Endodermal cell (in vitro differentiated cells): ENCODE results near the gene MBD4. TPM values are rescaled to one million over a fixed set of nuclear protein-coding genes. Genes with fewer than 3 reads are reported as not detected.

Experiments
- DNase-seq: peaks from one replicate; pipeline ENCODE4 v3.0.0-alpha.2; 2017
- H3K27ac ChIP-seq: 2 replicates; pipeline ENCODE4 v1.5.1; 2013; ENCODE audit warnings: mild to moderate bottlenecking, low read depth, low read length, moderate library complexity
- H3K27me3 ChIP-seq: 2 replicates; pipeline ENCODE4 v1.6.1; 2013; ENCODE audit warnings: mild to moderate bottlenecking, low read length, moderate library complexity; ENCODE audit not compliant: insufficient read depth, control insufficient read depth, poor library complexity, severe bottlenecking
- H3K36me3 ChIP-seq: 2 replicates; pipeline ENCODE4 v1.7.0; 2013; ENCODE audit warnings: mild to moderate bottlenecking, low read length, moderate library complexity; ENCODE audit not compliant: control insufficient read depth, insufficient read depth
- H3K4me1 ChIP-seq: one replicate; pipeline ENCODE4 v1.7.0; 2013; ENCODE audit warnings: low read length; ENCODE audit not compliant: control insufficient read depth, insufficient read depth
- H3K4me3 ChIP-seq: 2 replicates; pipeline ENCODE4 v1.5.1; 2013; ENCODE audit warnings: mild to moderate bottlenecking, low read length, moderate library complexity
- H3K9ac ChIP-seq: 2 replicates; pipeline ENCODE4 v1.6.1; 2013; ENCODE audit warnings: mild to moderate bottlenecking, low read length, moderate library complexity; ENCODE audit not compliant: poor library complexity, severe bottlenecking; ENCODE audit errors: extremely low read depth
- H3K9me3 ChIP-seq: 2 replicates; pipeline ENCODE4 v1.6.1; 2013; ENCODE audit warnings: mild to moderate bottlenecking, low read length, moderate library complexity; ENCODE audit not compliant: control insufficient read depth
- H3K27ac Mint-ChIP-seq: 2 replicates; pipeline ENCODE4 v1.8.0; 2020; ENCODE audit warnings: mixed read lengths
- H3K27me3 Mint-ChIP-seq: 2 replicates; pipeline ENCODE4 v1.8.0; 2021; ENCODE audit warnings: mild to moderate bottlenecking, mixed read lengths; ENCODE audit not compliant: insufficient read depth
- H3K36me3 Mint-ChIP-seq: 2 replicates; pipeline ENCODE4 v1.8.0; 2020; ENCODE audit warnings: low read depth, mixed read lengths
- H3K4me1 Mint-ChIP-seq: 2 replicates; pipeline ENCODE4 v1.8.0; 2020; ENCODE audit warnings: mixed read lengths
- H3K4me3 Mint-ChIP-seq: 2 replicates; pipeline ENCODE4 v1.8.0; 2020; ENCODE audit warnings: mild to moderate bottlenecking, moderate library complexity, mixed read lengths
- H3K9me3 Mint-ChIP-seq: 2 replicates; pipeline ENCODE4 v1.8.0; 2020; ENCODE audit warnings: mild to moderate bottlenecking, mixed read lengths
- CTCF ChIP-seq: fragments of 200-600 bp; sonication (generic); conservative IDR thresholded peaks from 2 replicates; pipeline ENCODE4 v1.5.0; 2021; ENCODE audit warnings: antibody characterized with exemption, mild to moderate bottlenecking
- WGBS, 2 experiments: methylation state at CpG; one replicate each; pipeline versions ENCODE4 v1.1.5 to v1.1.7; 2013; ENCODE audit warnings: missing lambda C conversion rate in 2 of 2, mixed read lengths in 1 of 2; ENCODE audit not compliant: insufficient coverage in 1 of 2, insufficient read length in 1 of 2; 5-methylcytosine and 5-hydroxymethylcytosine counted together
- total RNA-seq, 2 donors: library from RNA; stranded (reverse); fragmentation: NEBNext Ultra II Directional in 1 of 2; extraction: Animal tissue kit (Norgen Biotek cat#: 25700) in 1 of 2; gene quantifications; 2 replicates in 1 of 2; 3 replicates in 1 of 2; pipeline ENCODE4 v1.2.1, GENCODE V29; 2021

Gene MBD4
- total RNA-seq, 2 donors from 2014 or later, result 39.5 to 45.5 TPM

DNA sequence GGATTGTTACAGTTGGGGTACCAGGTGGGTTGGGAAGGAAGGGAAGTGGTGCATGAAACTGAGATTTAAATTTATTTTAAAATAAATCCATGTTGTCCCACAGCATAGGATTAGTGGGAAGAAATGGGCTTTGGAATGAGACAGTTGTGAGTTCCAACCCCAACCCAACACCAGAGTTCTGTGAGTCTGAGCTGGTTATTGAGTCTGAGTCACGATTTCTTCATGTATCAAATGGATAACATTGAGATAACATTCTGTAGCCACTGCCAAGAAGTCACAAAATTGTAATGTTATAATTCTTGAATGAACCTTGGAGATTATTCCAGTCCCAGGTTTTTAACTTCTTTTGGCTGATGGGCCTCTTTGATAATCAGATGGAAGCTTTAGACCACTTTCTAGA lies 14.0 kb upstream of the MBD4 start:
- Mint-ChIP-seq H3K4me1 (peaks cover 44% of the 10 kb centered on the region), H3K27me3 (no peaks in the 10 kb centered on the region), H3K36me3 (peaks cover 25% of the 10 kb centered on the region), H3K4me3 (no peak overlapping the region), H3K9me3 (no peaks in the 10 kb centered on the region), H3K27ac (no peak overlapping the region)
- no peak for DNase-seq
- TF ChIP-seq CTCF, result no peak
- Histone ChIP-seq H3K27me3 (no peaks in the 10 kb centered on the region), H3K36me3 (peaks cover 20% of the 10 kb centered on the region), H3K27ac (no peak overlapping the region), H3K4me1 (peaks cover 10% of the 10 kb centered on the region), H3K4me3 (no peak overlapping the region), H3K9me3 (no peaks in the 10 kb centered on the region), H3K9ac (no peak overlapping the region)
- 91% methylated on average over 1 of the region's 1 CpG; no CpG with 5 or more reads in 1 of the 2 experiments for WGBS, 2 experiments

- no peak for TF ChIP-seq CTCF
- Histone ChIP-seq H3K36me3 (peaks cover 14% of the 10 kb centered on the region), H3K9me3 (no peaks in the 10 kb centered on the region), H3K27me3 (no peaks in the 10 kb centered on the region), H3K27ac (peak overlapping the region; percentile 85), H3K9ac (no peak overlapping the region), H3K4me1 (peaks cover 23% of the 10 kb centered on the region), H3K4me3 (no peak overlapping the region)
- Mint-ChIP-seq H3K4me1 (peaks cover 68% of the 10 kb centered on the region), H3K4me3 (no peak overlapping the region), H3K27ac (peak overlapping the region; percentile 30), H3K9me3 (no peaks in the 10 kb centered on the region), H3K27me3 (no peaks in the 10 kb centered on the region), H3K36me3 (peaks cover 9% of the 10 kb centered on the region)
- 83 to 85% methylated on average over 4 to 5 of the region's 5 CpGs for WGBS, 2 experiments
- DNase-seq, result no peak
Measured at GRCh38 chr3:129449279-129450115, 9.7 kb upstream of the MBD4 start.

GRCh38 chr3:129448186-129448895 lies 8.6 kb upstream of the MBD4 start:
- Histone ChIP-seq H3K9ac (peak overlapping the region; percentile 9), H3K9me3 (no peaks in the 10 kb centered on the region), H3K36me3 (peaks cover 11% of the 10 kb centered on the region), H3K4me1 (peaks cover 30% of the 10 kb centered on the region), H3K27me3 (no peaks in the 10 kb centered on the region), H3K4me3 (peak overlapping the region; percentile 2), H3K27ac (peak overlapping the region; percentile 16)
- Mint-ChIP-seq H3K27me3 (no peaks in the 10 kb centered on the region), H3K4me3 (peak overlapping the region; percentile 0), H3K27ac (peak overlapping the region; percentile 74), H3K36me3 (peaks cover 9% of the 10 kb centered on the region), H3K9me3 (no peaks in the 10 kb centered on the region), H3K4me1 (peaks cover 76% of the 10 kb centered on the region)
- TF ChIP-seq CTCF, result no peak
- 74 to 88% methylated on average over 12 to 18 of the region's 18 CpGs for WGBS, 2 experiments
- peak; percentile 62 for DNase-seq
